Measurements from ENCODE around the gene PGS1. TPM values are rescaled to one million over a fixed set of nuclear protein-coding genes. Genes with fewer than 3 reads are reported as not detected.
"Not testable (repeated sequence)": the region's sequence is repeated elsewhere in the genome, so short reads cannot be mapped to it uniquely, and the experiment has no call there.

PGS1 gene
- total and polyA plus RNA-seq, 8 donors, result 11.2 to 22.7 (median 14.8) TPM

- DNase-seq (no peak), FAIRE-seq (no peak), ATAC-seq (no peak)
- H3K27me3 ChIP-seq, result no peaks in the 10 kb centered on the region
- H3K36me3 ChIP-seq, result no peaks in the 10 kb centered on the region
- no peak overlapping the region for H3K27ac ChIP-seq
- H3K4me3 ChIP-seq, result no peak overlapping the region
- H3K9me3 ChIP-seq, result no peaks in the 10 kb centered on the region
- TF ChIP-seq CTCF (IDR thresholded peaks at IDR 0.05), result no peak
- intact Hi-C loops (cut with DNase I), result no loop called here
- 71 to 78% methylated on average over 21 of the region's 21 CpGs for WGBS, 2 donors
- no peaks in the 10 kb centered on the region for H3K4me1 ChIP-seq
Measured at GRCh38 chr17:78459696-78460095, 81.2 kb downstream of the PGS1 start.

- H3K36me3 ChIP-seq, result no peaks in the 10 kb centered on the region
- no peaks in the 10 kb centered on the region for H3K27me3 ChIP-seq
- 66 to 70% methylated on average over 11 of the region's 11 CpGs for WGBS, 2 donors
- FAIRE-seq, result no peak
- no peaks in the 10 kb centered on the region for H3K4me1 ChIP-seq
- no peak for DNase-seq
- no peak for TF ChIP-seq CTCF (IDR thresholded peaks at IDR 0.05)
- no peak overlapping the region for H3K4me3 ChIP-seq
- ATAC-seq, result no peak
- intact Hi-C loops (cut with DNase I), result no loop called here
- no peaks in the 10 kb centered on the region for H3K9me3 ChIP-seq
- H3K27ac ChIP-seq, result no peak overlapping the region
Measured at GRCh38 chr17:78460176-78460675, 81.8 kb downstream of the PGS1 start.

- TF ChIP-seq CTCF (IDR thresholded peaks at IDR 0.05), result no peak
- H3K9me3 ChIP-seq, result no peaks in the 10 kb centered on the region
- H3K4me3 ChIP-seq, result no peak overlapping the region
- DNase-seq, result no peak
- ATAC-seq, result no peak
- H3K27ac ChIP-seq, result no peak overlapping the region
- no peaks in the 10 kb centered on the region for H3K27me3 ChIP-seq
- WGBS, 2 donors, result 73 to 76% methylated on average over 34 of the region's 34 CpGs
- H3K4me1 ChIP-seq, result no peaks in the 10 kb centered on the region
- H3K36me3 ChIP-seq, result no peaks in the 10 kb centered on the region
- intact Hi-C loops (cut with DNase I), result no loop called here
- FAIRE-seq, result no peak
Measured at GRCh38 chr17:78460951-78461798, 82.7 kb downstream of the PGS1 start.

- H3K4me1 ChIP-seq, result no peaks in the 10 kb centered on the region
- WGBS, 2 donors, result 44 to 53% methylated on average over 6 of the region's 6 CpGs
- H3K27me3 ChIP-seq, result no peaks in the 10 kb centered on the region
- H3K27ac ChIP-seq, result no peak overlapping the region
- no peak overlapping the region for H3K4me3 ChIP-seq
- DNase-seq, result no peak
- H3K9me3 ChIP-seq, result no peaks in the 10 kb centered on the region
- no peak for TF ChIP-seq CTCF (IDR thresholded peaks at IDR 0.05)
- no peak for FAIRE-seq
- intact Hi-C loops (cut with DNase I), result no loop called here
- ATAC-seq, result no peak
- no peaks in the 10 kb centered on the region for H3K36me3 ChIP-seq
Measured at GRCh38 chr17:78461799-78462053, 83.3 kb downstream of the PGS1 start.

- TF ChIP-seq CTCF (IDR thresholded peaks at IDR 0.05), result no peak
- no peak overlapping the region for H3K4me3 ChIP-seq
- intact Hi-C loops (cut with DNase I), result no loop called here
- DNase-seq (no peak), FAIRE-seq (no peak), ATAC-seq (no peak)
- H3K4me1 ChIP-seq, result no peaks in the 10 kb centered on the region
- no peaks in the 10 kb centered on the region for H3K27me3 ChIP-seq
- no peaks in the 10 kb centered on the region for H3K36me3 ChIP-seq
- H3K9me3 ChIP-seq, result no peaks in the 10 kb centered on the region
- H3K27ac ChIP-seq, result no peak overlapping the region
- WGBS, 2 donors, result 56 to 67% methylated on average over 8 of the region's 8 CpGs
Measured at GRCh38 chr17:78462148-78462547, 83.7 kb downstream of the PGS1 start.

GRCh38 chr17:78466109-78466785 is 87.8 kb downstream of the PGS1 start:
- H3K4me3 ChIP-seq; DNase-seq; H3K27ac ChIP-seq; H3K27me3 ChIP-seq; FAIRE-seq; intact Hi-C loops (cut with DNase I); ATAC-seq; H3K4me1 ChIP-seq; H3K9me3 ChIP-seq; H3K36me3 ChIP-seq: not testable (repeated sequence)
- 74 to 79% methylated on average over 18 to 19 of the region's 19 CpGs for WGBS, 2 donors

All from pancreas (tissue), 10 donors.